Ovary (tissue), 9 donors: Measurements from ENCODE around the gene N4BP2L1. TPM values are rescaled to one million over a fixed set of nuclear protein-coding genes. Genes with fewer than 3 reads are reported as not detected.

Source experiments
- DNase-seq, 5 donors: peaks; one replicate each; pipeline ENCODE4 v3.0.0-alpha.2; 2019 to 2020
- H3K27ac ChIP-seq, 2 donors: fragments of 200-600 bp; one replicate each; pipeline versions ENCODE4 v1.5.1 to v1.8.0; 2019 to 2022
- H3K27me3 ChIP-seq: fragments of 200-600 bp; one replicate; pipeline ENCODE4 v1.8.0; 2022
- H3K36me3 ChIP-seq: fragments of 200-600 bp; sonication (generic); one replicate; pipeline ENCODE4 v1.5.1; 2019
- H3K4me1 ChIP-seq: one replicate; pipeline ENCODE4 v1.8.1; 2013; ENCODE audit warnings: mild to moderate bottlenecking, moderate library complexity; ENCODE audit not compliant: insufficient read depth
- H3K4me3 ChIP-seq: fragments of 200-600 bp; sonication (generic); one replicate; pipeline ENCODE4 v1.5.1; 2017
- H3K9me3 ChIP-seq, 2 donors: fragments of 200-600 bp in 1 of 2; sonication (generic) in 1 of 2; one replicate each; pipeline versions ENCODE4 v1.5.1 to v1.8.1; 2013 to 2019; ENCODE audit warnings: mild to moderate bottlenecking in 1 of 2, moderate library complexity in 1 of 2
- EP300 ChIP-seq: sonication (generic); formaldehyde crosslinking; IDR thresholded peaks from one replicate; pipeline ENCODE4 v1.6.1; 2017; ENCODE audit warnings: antibody characterized with exemption
- POLR2A ChIP-seq: fragments of 450-650 bp; IDR thresholded peaks from one replicate; pipeline ENCODE4 v1.6.1; 2017; ENCODE audit warnings: antibody characterized with exemption, mild to moderate bottlenecking, moderate library complexity
- WGBS, 3 donors: extraction: QIAGEN DNeasy Blood & Tissue Kit in 1 of 3; methylation state at CpG; one replicate each; pipeline versions ENCODE4 v1.1.5 to v1.1.7; 2013 to 2017; 5-methylcytosine and 5-hydroxymethylcytosine counted together
- intact Hi-C, 4 donors: fragments of 100-400 bp; cut with DNase I; formaldehyde crosslinking; loops; one replicate each; pipeline versions ENCODE4 v1.11.0 to v1.15.1; 2022 to 2023
- polyA plus RNA-seq, 2 donors: library from polyadenylated mRNA; stranded (reverse); fragments of 200-250 nt in 1 of 2; fragments of 350-450 nt in 1 of 2; fragmentation: Illumina TruSeq in 1 of 2; extraction: RNeasy Lipid Tissue Mini Kit (QIAGEN cat#74804) in 1 of 2; gene quantifications; one replicate each; pipeline ENCODE4 v1.2.3, GENCODE V29; 2013 to 2014
- total RNA-seq, 7 donors: library from RNA; depleted of rRNA in 2 of 7; stranded (reverse); fragments of >200 nt in 2 of 7; fragmentation: NEBNext Ultra II Directional in 3 of 7; extraction: Animal tissue kit (Norgen Biotek cat#: 25700) in 3 of 7; gene quantifications; one replicate each; pipeline versions ENCODE4 v1.1.0 to v1.2.4, GENCODE V29; 2016 to 2023
- TF ChIP-seq, protein P1 (sequence below), 3 donors: fragments of 450-650 bp in 2 of 3; fragments of 200-600 bp in 1 of 3; IDR thresholded peaks; one replicate each; pipeline versions ENCODE4 v1.5.1 to v1.8.0; 2016 to 2022; ENCODE audit warnings: antibody characterized with exemption in 3 of 3, mild to moderate bottlenecking in 1 of 3
- donor health status: DM: no; HTN: no; CAD: no; lungs with moderate emphysema.
- donor health status: DM: no; HTN: no; CAD: no.
- donor health status: Bipolar disorder and iron deficiency.
- donor health status: DM: yes; HTN: yes; CAD: no.
- donor health status: DM: no; HTN: no; CAD: no.
- donor health status: DM: yes; HTN: yes; CAD: no.

N4BP2L1 gene
- total and polyA plus RNA-seq, 9 donors, result 22.1 to 63.4 (median 30.6) TPM

DNA sequence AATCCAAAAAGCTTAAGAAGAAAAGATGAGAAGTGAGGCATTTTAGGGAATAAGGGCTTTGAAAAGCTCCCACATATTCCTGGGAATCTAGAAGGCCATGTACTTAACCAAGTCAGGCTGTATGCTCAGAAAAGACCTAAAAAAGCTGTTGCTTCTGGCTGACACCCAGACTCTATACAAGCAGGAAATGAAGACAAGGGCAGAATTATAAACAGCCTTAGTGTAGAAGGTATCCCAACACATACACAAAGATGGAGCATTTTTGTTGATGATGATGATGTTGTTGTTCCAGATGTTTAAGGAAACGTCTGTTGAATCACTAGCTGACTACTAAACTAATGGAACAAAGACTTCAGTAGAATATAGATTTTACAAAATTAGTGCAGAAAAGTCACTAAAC lies 26.1 kb upstream of the N4BP2L1 start:
- DNase-seq, result no peak
- intact Hi-C loops, result no loop called here
- H3K4me1 ChIP-seq, result no peaks in the 10 kb centered on the region
- H3K36me3 ChIP-seq, result no peaks in the 10 kb centered on the region
- no peak overlapping the region for H3K27ac ChIP-seq
- no peak overlapping the region for H3K4me3 ChIP-seq
- H3K9me3 ChIP-seq, result peaks cover 0 to 4% of the 10 kb centered on the region in 2 donors
- TF ChIP-seq POLR2A, result no peak
- TF ChIP-seq, protein P1, sequence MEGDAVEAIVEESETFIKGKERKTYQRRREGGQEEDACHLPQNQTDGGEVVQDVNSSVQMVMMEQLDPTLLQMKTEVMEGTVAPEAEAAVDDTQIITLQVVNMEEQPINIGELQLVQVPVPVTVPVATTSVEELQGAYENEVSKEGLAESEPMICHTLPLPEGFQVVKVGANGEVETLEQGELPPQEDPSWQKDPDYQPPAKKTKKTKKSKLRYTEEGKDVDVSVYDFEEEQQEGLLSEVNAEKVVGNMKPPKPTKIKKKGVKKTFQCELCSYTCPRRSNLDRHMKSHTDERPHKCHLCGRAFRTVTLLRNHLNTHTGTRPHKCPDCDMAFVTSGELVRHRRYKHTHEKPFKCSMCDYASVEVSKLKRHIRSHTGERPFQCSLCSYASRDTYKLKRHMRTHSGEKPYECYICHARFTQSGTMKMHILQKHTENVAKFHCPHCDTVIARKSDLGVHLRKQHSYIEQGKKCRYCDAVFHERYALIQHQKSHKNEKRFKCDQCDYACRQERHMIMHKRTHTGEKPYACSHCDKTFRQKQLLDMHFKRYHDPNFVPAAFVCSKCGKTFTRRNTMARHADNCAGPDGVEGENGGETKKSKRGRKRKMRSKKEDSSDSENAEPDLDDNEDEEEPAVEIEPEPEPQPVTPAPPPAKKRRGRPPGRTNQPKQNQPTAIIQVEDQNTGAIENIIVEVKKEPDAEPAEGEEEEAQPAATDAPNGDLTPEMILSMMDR (IDR thresholded peaks at IDR 0.05), result no peak
- no peak for TF ChIP-seq EP300
- WGBS, 3 donors, result 26 to 47% (median 39%) methylated on average over 1 of the region's 1 CpG
- no peaks in the 10 kb centered on the region for H3K27me3 ChIP-seq

DNA sequence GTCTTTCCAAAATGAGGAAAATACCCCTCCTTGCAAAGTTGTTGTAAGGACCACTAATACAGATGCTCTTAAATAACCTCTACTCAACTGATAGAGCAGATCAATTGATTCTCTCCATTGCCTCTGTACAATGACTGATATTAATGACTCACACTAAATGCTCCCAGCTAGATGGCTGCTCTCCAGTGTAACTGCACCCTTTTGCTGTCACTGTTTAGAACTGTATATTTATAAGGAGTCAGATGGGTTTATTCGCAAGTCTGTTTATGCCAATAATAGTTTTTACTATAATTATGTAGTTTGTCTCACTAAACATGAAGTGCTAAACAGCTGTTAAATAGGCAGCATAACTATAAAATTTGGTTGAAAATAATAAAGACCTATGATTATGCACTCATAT lies 21.0 kb upstream of the N4BP2L1 start:
- DNase-seq, result no peak
- H3K4me3 ChIP-seq, result no peak overlapping the region
- intact Hi-C loops, result no loop called here
- 91 to 100% (median 97%) methylated on average over 1 of the region's 1 CpG for WGBS, 3 donors
- no peaks in the 10 kb centered on the region for H3K27me3 ChIP-seq
- no peaks in the 10 kb centered on the region for H3K36me3 ChIP-seq
- no peaks in the 10 kb centered on the region for H3K9me3 ChIP-seq
- no peaks in the 10 kb centered on the region for H3K4me1 ChIP-seq
- H3K27ac ChIP-seq, result no peak overlapping the region
- TF ChIP-seq, protein P1 (IDR thresholded peaks at IDR 0.05), result no peak
- TF ChIP-seq EP300 (no peak), POLR2A (no peak)

DNA sequence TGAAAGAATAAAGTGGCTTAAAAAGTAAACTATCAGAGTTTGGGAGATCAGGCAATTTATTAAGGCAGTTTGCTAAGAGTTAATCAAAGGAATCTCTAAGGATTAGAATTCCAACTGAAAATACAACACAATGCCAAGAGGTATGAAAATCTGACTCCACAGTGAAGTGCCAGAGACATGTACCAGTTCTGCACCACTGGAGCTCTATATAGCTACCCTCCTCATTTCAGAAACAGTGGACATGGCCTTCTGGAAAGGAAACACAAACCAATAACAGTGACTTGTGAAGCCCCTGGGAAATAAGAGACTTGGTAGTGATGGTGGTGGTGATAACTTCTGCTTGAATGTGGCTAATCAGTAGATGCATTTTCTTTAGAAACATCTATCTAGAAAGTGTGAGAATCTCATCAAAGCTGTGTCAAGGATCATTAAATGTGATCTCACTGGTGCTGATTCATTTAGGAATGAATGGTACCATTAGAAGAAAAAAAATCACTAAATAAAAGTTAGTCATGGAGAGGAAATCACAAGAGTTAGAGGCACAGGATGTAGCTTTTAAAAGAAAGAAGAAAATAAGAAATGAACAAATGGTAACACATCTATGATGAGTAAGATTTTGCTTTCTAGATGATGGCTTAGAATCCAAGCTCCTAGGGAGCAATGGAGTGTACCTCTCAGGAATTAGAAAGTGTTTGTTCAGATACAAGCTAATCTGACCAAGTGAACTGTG lies 20.1 kb upstream of the N4BP2L1 start:
- no peaks in the 10 kb centered on the region for H3K4me1 ChIP-seq
- no peak for TF ChIP-seq EP300
- TF ChIP-seq POLR2A, result no peak
- TF ChIP-seq, protein P1 (IDR thresholded peaks at IDR 0.05), result no peak
- H3K9me3 ChIP-seq, result no peaks in the 10 kb centered on the region
- no peak overlapping the region for H3K27ac ChIP-seq
- intact Hi-C loops, result no loop called here
- H3K27me3 ChIP-seq, result no peaks in the 10 kb centered on the region
- H3K36me3 ChIP-seq, result no peaks in the 10 kb centered on the region
- DNase-seq, result no peak
- H3K4me3 ChIP-seq, result no peak overlapping the region

DNA sequence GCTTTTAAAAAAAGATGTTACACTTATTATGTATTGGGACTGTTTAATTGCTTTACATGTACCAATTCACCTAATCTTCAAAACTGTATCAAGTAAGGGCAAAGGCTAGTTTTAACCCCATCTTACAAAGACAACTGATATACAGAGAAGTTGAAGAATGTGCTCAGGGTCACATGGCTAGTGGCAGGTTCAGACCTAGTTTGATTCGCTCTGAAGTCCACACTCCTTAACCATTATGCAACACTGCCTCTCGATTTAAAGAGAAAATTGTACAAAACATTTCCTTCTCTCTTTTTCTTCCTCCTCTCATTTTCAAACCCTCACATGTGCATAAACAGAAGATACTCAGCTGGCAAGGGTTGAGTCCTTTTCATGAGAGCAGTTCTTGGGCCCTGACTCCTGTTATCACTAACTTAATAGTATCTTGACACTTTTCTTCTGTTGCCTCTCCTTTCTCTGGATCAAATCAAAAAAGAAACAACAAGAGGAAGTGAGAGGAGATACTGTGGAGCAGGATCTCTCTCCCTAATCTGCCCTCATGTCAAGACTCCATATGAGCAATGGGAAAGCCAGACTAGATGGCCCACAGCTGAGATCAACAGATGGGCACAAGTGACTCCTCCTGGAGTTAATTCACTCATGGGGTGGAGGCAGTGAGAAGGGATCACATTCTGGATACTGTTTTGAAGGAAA lies 19.0 kb upstream of the N4BP2L1 start:
- TF ChIP-seq POLR2A (no peak), EP300 (no peak)
- TF ChIP-seq, protein P1 (IDR thresholded peaks at IDR 0.05), result no peak

More for the DNA sequence above, 19.0 kb upstream of the N4BP2L1 start:
- H3K36me3 ChIP-seq, result no peaks in the 10 kb centered on the region
- no peaks in the 10 kb centered on the region for H3K9me3 ChIP-seq
- no peaks in the 10 kb centered on the region for H3K27me3 ChIP-seq
- no peak for DNase-seq
- intact Hi-C loops, result no loop called here
- no peak overlapping the region for H3K4me3 ChIP-seq
- WGBS, 3 donors, result 79 to 84% (median 84%) methylated on average over 2 of the region's 2 CpGs
- H3K27ac ChIP-seq, result no peak overlapping the region
- H3K4me1 ChIP-seq, result no peaks in the 10 kb centered on the region
